Hippocampal formation (tissue), 2 donors: ENCODE data around the gene POFUT2.

Experiments used
- DNase-seq, 2 donors: peaks; one replicate each; lab custom pipeline; 2025; lab: John Stamatoyannopoulos, UW

Gene POFUT2

DNA sequence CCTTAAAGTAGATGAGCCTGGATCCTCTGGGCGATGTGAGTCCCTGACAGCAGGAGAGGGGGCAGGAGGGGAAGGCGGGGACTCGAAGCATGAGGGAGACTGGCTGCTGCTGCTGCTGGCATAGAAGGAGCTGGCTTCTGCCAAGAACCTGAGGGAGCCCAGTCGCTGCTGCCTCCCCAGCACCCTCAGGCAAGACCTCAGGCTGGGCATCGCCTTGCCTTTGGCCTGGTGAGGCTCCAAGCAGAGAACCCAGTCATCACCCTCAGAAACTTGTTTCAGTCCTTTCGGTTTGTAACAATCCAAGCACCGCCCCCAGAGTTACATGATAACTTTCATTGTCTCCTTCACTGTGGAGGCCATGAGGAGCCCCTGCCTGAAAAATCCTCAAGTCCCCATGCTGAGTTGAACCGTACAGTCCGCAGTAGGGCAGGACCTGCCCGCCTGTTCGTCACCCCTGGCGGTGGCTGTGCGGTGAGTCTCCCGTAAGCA, 38.8 kb downstream of the POFUT2 start:
- peak; percentile 10 to 18 for DNase-seq

DNA sequence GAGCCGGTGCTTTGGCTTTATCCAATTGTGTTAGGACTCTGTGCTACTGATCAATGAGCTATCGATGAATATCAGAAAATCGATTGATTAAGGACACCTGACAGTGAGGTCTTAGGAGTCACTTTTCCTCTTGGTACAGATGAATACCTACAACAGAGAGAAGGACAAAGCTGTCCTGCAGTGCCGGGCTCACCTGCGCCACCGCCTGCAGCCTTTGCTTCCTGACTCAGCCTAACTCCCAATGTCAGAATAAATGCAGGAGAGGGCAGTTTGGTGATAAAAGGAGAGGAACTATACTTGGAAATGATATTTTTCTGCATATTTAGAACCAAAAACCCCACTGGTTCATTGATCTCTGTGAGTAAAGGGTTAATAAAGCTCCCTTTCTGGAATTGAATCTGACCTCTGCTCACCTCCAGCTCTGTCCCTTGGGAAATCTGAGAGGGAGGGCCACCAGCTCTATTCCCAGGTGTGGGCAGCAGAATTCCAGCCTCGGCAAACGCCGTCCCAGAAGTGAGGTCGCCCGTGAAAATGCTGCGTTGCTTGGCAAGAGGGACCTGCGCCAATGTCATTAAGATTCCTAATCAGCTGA, 39.3 kb downstream of the POFUT2 start:
- DNase-seq, result no peak

DNA sequence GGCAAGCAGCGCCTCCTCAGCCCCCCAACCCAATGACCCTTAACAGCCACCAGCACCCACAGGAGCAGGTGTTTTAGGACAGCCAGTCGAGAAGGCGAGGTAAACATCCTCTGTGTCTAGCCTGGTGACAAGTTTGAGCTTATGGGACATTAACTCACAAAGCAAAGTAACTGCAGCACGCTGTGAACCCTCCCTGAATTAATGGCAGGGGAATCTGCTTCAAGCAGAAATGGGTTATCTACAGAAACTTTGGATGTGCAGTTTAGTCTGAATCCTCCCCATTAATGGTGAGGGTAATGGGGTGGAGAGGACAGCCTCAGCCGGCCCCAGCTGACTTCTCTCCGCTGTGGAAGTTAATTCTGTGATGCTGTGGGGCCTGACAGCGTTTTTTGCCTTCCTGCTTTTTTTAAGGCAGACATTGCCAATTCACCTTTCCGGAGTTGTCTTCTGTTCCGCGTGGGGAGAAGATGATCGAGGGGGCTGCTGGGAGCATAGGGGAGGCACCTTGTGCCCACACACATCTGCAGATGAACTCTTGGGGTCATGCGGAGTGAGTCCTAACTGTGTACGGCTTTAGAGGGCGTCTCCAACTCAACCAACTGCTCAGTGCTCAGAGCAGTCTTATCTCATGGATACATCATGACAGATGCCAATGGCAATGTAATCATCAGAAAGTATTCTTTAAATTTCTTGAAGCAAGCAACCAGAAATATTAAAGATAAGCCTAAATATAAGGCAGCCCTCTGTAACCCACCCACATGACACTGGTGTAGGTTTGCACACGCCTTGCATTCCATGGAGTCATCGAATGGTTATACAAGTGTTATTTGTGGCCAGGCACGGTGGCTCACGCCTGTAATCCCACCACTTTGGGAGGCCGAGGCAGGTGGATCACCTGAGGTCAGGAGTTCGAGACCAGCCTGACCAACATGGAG, 41.0 kb downstream of the POFUT2 start:
- no peak for DNase-seq

DNA sequence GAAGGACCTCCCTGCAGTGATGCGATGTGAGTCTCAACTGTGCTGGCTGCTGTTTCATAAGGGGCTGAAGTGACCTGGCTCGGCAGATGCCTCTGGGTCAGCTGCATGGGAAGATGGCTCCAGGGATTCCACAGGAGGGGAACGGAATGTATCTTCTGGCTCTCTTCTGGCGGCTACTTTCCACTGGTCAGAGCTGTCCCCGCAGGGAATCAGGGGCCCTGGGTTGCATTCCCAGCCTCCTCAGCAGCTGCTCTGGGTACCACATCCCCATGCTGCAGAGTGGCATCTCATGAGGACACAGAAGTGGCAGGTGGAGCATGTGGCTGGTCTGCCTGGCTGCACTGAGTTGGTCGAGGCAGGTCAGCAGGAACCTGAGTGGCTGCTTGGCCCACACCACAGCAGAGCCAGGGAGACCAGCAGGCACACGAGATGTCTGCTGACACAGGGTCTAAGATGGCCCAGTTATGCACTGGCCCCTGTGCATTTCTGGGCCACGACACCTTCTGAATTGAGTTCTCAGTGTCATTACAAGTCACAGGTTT, 42.8 kb downstream of the POFUT2 start:
- DNase-seq, result no peak

DNA sequence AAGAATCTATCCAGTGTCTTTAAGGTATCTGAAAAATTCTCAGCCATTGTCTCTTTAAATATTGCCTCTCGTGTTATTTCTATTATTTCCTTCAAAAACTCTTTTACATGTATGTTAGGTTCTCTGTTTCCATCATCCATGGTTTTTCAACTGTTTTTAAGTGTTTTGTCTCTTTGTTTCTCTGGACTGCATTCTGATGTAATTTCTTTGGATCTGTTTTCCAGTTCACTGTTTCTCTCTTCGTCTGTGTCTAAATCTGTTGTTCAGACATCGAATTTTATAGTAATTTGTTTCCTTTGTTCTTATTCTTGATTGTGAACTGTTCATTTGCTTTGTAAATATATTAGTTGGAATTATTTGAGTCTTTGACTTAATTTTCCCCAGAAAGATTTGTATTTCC, 44.1 kb downstream of the POFUT2 start:
- no peak for DNase-seq

DNA sequence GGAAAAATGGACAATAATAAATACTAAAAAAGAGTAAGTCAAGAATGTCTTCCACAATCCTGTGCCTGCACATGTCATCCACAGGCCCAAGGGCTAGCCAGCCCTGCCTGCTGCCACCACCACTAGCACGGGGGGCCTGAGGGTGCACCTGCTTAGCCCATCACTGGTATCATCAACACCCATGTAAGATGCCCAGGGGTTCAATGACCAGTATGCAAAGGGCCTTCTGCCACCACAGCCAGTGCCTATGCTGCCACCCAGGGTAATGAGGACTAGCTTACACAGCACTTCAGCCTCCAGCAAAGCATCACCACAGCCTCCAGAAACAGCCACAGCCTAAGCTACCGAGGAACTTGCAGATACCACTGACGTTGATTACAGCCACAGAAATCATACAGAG, 46.3 kb downstream of the POFUT2 start:
- DNase-seq, result no peak

DNA sequence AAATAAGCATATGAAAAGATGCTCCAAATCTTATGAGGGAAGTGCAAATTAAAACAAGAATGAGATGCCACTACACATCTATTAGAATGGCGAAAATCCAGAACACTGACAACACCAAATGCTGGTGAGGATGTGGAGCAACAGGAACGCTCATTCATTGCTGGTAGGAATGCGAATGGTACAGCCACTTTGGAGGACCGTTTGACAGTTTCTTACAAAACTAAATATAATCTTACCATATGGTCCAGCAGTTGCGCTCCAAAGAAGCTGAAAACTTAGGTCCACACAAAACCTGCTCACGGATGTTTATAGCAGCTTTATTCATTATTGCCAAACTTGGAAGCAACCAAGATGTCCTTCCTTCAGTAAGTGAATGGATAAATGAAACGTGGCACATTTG, 50.3 kb downstream of the POFUT2 start:
- DNase-seq, result no peak

DNA sequence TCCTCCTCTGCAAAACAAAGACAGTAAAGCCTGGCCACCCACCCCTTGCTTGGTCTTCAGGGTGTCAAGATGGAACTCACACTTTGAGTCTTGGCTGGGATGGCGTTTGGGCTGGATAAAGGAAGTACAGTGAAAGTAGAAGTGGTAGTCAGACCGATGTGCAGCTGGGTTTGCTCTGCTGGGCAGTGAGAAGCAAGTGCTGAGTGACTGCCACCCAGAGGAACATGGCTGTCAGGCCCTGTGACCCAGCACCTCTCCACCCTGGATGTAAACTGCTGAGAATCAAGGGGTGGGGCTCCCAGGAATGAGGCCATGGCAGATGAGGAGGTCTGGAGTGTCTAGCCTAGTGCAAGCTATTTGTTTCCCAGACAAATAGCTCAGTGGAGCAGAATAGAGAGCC, 51.2 kb downstream of the POFUT2 start:
- no peak for DNase-seq

DNA sequence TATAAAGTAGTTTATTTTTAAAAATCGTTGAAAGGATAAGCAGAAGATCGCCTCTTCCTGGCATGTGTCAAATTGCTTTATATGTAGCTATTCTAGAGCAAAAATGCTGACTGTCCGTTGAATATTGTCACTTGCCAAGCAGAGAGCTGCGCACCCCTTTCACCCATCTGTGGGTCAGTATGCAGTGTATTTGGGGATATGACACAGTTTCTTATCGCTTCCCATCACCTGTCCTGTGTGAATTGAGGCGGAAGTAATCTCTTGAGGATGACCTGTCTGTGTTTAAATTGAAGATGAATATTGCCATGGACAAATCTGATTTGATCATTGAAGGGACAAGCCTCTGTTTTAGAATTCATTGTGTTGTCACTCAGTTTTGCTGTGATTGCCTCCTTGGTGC, 52.2 kb downstream of the POFUT2 start:
- DNase-seq, result no peak

DNA sequence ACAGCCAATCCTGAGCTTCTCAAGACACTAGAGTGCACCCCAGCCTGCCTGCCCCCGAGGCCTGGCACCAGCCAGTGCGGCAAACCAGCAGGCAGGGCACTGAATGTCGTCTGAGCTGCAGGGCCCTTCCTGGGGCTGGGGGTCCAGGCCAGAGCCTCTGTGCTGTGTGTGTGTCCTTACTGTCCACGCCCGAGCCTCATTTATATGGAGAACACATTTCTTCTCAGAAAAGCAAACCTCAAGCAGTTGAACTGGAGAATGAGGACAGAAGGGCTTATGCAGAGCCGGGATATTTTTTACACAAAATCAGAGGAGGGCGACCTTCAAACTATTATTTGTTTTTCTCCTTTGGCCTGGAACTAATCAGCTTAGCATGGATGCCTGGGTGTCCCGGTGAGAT, 52.7 kb downstream of the POFUT2 start:
- no peak for DNase-seq

DNA sequence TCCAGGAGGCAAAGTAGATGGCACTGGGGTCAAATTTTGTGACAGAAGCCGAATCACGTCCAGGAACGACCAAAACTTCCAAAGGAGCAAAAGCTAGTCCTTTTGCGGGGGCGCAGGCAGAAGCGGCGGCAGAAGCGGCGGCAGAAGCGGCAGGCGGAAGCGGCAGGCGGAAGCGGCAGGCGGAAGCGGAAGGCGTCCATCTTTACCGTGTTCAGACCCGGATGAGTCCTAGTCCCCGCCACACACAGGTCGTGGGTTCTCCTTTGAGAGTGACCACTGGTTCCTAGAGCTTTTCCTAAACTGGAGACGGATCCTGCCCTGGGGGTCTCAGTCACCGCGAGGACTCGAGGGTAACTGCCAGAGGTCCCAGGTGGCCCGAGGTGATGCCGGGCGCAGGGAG, 53.6 kb downstream of the POFUT2 start:
- DNase-seq, result no peak

DNA sequence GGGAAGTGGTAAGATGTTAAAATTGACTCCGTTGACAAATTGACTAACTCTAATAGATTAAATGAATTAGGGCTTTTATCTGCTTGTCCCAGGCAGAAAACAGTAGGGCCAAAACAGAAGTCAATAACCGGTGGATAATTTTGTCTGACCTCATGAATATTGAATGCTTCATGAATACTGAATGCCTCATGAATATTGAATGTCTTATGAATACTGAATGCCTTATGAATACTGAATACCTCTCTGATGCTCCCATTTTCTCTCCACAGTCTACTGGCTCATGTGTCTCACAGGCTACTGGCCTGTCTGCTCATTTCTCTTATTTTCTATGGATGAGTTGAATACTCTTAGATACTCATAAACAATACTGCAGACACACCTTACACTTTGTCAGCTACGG, 56.0 kb downstream of the POFUT2 start:
- no peak for DNase-seq

DNA sequence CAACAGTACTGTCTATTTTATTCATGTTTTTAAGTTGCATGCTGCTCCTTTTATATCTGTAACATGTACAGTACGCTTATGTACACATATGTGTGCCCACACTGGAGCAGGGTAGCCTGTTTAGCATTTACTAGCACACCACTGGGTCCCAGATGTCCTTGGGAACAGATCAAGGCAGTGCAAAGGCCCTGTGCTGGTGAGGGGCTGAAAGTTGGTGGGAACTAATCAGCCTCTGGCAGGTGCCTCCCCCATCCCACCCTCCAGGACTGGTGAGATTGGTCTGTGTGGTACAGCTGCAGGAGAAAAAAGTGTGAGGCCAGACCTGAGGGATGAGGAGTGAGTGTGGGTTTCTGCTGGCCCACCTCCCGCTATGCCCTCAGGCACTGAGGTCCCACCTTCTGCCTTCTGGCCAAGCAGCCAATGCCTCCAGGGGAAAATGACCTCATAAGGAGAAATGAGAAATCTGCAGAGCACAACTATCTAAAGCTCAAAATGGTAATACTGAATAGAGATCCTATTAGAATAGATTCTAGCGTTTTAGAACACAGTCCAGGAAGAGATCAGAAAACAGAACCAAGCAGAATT, 58.9 kb downstream of the POFUT2 start:
- no peak for DNase-seq

DNA sequence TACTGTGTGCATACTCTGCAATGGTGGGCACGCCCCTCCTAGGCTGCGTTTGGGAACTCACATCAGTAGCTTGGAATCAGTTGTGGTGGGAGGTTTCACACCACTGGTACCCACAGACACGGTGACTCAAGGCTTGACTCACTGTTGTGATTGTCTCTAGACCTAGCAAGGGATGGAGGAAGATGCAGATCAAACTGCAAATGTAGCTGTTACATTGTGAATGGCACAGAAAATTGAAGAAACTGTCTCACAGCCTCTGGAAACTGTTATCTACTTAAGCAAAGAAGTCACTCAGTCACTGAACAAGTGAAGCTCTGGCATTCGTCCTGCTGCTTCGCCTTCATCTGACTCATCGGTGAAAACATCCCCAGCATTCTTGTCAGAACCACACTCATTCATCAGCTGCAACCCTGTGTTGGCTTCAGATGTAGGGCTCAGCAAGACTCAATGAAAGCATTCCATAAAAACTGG, 59.5 kb downstream of the POFUT2 start:
- peak in 1 of 2 donors; percentile 11 for DNase-seq

DNA sequence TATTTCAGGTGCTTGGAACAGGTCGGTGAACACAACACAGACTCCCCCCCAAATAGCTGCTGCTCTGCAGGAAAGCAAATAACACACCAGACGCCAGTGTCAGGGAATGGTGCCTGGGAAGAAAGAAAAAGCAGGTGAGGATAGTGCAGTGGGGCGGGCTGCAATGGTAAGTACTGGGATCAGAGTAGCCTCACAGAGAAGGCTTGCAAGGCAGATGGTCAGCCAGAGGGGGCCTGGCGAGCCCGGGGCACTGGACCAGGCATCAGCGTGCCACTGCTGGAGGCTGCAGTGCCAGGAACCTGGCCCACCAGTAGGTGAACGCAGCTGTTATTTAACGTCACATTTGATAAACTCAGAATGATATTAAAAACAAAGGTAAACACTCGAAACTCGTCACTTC, 60.0 kb downstream of the POFUT2 start:
- DNase-seq, result no peak

DNA sequence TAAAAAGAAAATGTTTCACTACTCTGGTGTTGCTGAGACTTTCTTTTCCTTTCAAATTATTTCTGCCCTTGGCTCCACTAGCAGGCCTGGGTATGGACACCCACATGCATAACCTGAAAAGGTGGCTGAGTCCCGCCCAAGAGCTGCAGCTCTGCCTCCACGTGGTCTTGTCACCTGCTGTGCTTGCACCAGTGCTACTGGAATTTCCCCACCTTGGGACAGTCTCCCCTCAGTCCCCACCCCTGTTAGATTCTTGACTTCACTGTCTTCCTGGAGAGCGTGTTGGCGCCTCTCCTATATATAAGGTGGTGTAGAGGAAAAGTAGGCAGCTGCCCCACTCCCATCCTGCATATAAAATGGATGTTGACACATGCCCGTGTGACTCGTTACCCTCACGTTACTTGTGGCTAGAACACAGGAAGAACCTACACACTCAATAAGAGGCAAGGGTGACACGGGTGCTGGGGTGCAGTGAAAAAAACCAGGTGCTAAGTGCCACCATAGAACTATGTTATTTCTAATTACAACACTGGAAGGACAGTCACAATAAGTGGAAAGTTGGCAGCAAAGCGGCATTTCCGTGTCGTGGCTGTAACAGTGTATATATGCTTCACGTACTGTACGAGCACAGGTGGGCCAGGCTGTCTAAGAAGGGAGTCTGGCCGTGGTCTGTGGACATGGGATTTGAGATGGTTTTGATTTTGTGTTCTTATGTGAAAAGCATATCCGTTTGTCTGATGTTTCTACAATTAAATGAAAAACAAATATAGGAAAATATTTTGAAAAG, 61.0 kb downstream of the POFUT2 start:
- DNase-seq, result no peak

DNA sequence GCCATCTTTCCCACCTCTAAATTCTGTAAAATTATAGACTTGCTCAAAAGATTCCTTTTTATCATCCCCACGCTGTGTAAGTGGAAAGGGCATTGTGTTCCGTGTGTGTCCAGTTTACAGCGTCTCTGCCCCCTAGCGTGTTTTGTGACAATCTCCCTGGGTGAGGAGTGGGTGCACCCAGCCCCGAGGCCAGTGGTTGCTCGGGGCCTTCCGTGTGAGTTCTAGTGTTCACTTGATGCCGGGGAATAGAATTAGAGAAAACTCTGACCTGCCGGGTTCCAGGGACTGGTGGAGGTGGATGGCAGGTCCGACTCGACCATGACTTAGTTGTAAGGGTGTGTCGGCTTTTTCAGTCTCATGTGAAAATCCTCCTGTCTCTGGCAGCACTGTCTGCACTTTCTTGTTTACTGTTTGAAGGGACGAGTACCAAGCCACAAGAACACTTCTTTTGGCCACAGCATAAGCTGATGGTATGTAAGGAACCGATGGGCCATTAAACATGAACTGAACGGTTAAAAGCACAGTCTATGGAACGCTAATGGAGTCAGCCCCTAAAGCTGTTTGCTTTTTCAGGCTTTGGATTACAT, 61.9 kb downstream of the POFUT2 start:
- DNase-seq, result no peak

DNA sequence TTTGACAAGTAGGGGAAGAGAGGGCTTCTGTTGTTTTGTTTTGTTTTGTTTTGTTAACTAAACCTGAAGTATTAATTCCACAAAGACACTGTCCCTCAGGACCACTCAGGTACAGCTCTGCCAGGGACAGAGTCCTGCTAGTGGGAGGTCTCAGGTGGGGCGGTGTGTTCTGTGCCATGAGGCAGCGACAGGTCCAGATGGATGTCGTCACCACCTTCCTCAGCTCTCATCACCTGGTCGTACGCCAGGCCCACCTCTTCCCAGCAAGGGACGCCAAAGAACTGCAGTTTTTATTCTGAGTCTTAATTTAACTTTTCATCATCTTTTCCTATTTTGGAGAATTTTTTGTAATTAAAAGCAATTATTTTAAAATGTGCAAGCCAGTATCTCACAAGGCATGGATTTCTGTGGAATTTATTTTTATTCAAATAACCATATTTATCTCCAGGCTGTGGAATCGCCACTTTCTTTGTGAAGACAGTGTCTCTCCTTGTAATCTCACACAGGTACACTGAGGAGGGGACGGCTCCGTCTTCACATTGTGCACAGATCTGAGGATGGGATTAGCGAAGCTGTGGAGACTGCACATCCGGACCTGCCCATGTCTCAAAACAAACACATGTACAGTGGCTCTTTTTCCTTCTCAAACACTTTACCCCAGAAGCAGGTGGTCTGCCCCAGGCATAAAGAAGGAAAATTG, 62.5 kb downstream of the POFUT2 start:
- no peak for DNase-seq

DNA sequence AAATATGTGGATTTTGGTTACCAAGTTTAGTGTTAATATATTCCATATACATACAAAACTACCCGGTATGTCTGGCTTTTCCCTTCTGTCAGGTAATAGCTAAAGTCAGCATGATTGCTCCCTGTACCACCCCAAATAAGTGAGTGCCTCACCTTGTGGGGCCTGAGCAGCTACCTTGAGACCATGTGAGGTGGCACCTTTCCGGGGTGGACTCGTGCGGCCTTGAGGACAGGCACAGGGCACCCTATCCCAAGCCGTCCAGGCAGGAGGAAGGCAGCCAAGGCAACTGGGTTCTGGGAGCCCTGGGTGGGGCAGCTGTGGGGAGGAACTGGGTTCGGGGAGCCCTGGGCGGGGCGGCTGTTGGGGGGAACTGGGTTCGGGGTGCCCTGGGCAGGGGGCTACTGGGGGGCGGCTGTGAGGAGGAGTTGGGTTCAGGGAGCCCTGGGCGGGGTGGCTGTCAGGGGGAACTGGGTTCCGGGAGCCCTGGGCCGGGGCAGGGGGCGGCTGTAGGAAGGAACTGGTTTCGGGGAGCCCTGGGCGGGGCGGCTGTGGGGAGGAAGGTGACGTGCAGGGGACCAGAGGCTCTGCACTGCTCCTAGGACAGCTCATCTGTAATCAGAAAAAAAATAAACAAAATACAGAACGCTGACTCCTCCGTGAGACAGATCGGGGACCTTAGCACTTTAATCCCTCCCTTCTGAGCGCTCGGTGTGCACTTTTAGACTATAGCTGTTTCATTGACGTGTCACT, 63.3 kb downstream of the POFUT2 start:
- DNase-seq, result no peak
